ENCODE measurements around the gene SORCS2.

SORCS2 gene

DNA sequence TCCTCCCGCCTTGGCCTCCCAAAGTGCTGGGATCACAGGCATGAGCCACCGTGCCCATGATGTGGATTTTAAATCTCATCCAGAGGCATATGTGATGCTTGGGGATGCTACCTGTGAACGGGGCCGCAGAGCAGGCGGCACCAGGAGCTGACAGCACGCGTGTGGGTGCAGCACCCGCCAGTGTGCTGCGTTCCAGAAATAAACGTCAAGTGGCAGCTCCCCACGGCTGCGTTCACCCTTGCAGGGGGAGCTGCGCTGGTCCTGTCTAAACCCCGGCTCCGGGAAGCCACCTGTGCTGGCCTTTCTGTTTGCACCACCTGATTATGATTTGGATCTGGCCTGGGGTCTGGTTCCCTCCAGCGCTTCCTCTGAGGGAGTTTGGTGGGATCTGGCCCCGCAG is 77.8 kb downstream of the SORCS2 start:
- no peak for DNase-seq (ENCODE audit: low spot score)

GRCh38 chr4:7272404-7272803 is 80.1 kb downstream of the SORCS2 start:
- no peak for DNase-seq (ENCODE audit: low spot score)

- no peak for DNase-seq (ENCODE audit: low spot score)
These were observed 81.5 kb downstream of the SORCS2 start for GRCh38 chr4:7273738-7274297.

DNA sequence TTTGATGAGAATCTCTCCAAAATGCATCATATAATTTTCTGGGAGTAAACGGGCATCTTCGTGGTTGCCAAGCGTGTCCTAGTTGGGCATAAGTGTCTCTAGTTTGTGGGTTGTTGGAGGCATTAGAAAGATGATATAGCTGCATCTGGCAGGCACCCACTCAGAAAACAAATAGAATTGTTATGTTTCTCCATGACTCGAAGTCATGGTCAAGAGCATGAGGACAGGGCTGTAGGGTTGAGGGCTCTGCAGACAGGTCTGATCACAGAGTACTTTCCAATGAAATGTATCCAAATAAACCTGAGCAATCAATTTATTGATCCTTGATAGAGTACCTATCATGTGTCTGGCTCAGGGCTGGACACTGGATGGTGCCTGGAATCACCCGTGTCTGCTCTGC is 82.7 kb downstream of the SORCS2 start:
- no peak for DNase-seq (ENCODE audit: low spot score)

- no peak for DNase-seq (ENCODE audit: low spot score)
These were observed 83.3 kb downstream of the SORCS2 start for GRCh38 chr4:7275490-7276154.

GRCh38 chr4:7276515-7276914 is 84.2 kb downstream of the SORCS2 start:
- no peak for DNase-seq (ENCODE audit: low spot score)

DNA sequence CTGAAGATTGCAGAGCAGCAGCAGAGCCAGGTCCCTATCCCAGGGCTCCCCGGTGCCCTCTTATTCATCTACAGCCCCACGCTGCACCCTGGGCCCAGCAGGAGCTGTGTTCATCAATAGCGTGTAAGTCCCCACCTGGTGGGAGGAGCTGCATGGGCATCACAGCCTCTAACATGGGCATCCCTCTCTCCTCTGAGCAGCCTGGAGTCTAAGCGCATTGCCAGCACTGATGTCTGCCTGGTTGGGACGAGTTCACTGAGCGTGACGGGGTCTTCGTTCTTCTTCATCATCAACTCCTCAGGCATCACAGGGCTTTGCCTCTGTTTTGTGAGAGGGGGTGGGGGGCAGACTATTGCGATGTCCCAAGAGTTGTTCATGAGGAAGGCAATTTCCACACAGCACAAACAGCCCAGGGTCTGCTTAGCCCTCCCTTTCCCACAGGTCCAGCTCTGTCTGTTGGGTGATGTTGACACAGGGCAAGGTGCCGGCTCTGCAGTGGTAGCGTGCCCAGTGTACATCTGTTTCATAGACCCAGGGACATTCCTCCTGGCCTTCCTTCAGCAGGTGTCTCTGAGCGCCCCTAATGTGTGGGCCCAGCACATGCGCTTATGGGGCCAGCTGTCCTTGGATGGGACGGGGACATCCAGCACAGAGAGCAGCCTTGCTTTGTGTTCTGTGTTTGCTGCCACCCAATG is 85.9 kb downstream of the SORCS2 start:
- DNase-seq (ENCODE audit: low spot score): no peak

DNA sequence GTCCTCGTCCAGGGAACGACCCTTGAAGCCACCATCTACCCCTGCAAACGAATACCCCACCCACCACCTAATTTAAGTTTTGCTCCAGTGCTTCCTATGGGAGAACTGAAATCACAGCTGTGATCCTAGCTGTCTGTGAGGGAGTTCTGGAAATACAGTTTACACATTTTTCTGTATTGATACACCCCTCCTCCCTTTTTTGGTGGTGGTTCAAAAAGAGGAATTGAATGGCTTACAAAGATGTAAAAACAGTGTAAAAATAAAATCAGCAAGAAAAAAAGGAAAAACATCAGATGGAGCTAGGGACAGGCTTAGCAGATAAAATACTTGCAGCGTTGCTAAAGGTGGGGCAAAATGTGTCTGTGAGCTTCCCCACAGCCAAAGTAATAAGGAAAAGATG is 86.6 kb downstream of the SORCS2 start:
- DNase-seq (ENCODE audit: low spot score): no peak

DNA sequence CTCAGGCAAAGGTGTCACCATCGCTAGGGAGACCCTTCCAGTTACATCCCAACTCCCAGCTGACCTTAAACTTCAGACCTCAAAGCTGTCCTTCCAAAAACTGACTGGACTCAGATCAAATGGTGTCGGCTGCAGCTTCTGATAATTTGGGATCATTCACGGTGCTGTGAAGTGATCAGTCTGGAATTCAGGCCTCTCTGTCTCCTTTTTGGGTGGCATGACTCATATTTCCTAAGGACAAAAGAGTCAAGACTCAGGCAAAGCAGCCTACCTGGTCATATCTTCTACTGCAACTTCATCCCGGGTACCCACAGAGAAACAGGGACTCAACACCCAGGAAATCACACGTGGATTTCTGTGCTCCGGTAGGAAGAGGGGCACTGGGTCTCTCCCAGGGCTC is 87.6 kb downstream of the SORCS2 start:
- no peak for DNase-seq (ENCODE audit: low spot score)

DNA sequence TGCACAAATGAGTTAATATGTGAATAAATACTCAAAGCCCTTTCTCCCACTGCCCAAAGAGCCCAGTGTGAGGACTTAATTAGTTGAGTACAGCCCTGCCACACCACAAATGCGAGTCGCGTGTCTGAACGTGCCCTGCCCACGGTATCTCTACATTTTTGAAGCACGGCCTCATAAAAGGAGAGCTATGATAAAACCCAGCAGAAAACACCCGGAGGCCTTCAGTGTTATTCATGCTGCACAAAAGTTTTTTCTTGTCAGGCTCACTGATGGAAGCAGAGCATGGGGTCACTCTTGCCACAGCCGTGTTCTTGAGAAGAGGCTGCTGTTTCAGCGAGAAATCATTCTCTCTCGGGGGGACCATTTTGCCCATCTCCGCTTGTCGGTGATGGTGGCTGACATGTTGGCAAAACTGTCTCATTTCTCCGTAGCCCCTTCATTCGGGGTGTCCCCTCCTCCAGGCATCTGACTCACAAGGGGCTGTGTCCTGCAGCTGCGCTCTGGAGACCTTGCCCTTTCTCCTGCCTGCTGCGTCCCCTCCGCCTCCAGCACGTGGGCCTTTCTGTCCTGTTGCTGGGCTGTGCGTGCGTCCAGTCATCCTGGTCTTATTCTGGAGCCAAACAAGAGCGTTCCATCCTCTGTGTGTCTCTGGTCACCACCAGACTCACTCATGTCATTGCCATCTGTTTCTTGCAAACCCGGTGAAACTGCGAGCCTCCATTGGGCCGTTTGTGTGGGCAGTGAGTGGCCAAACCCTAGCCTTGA is 88.8 kb downstream of the SORCS2 start:
- DNase-seq (ENCODE audit: low spot score): no peak

GRCh38 chr4:7281691-7282665 is 89.6 kb downstream of the SORCS2 start:
- no peak for DNase-seq (ENCODE audit: low spot score)

GRCh38 chr4:7282786-7283440 is 90.6 kb downstream of the SORCS2 start:
- DNase-seq (ENCODE audit: low spot score): no peak

GRCh38 chr4:7285244-7286094 is 93.1 kb downstream of the SORCS2 start:
- no peak for DNase-seq (ENCODE audit: low spot score)

GRCh38 chr4:7286170-7286569 is 93.8 kb downstream of the SORCS2 start:
- DNase-seq (ENCODE audit: low spot score): no peak

DNA sequence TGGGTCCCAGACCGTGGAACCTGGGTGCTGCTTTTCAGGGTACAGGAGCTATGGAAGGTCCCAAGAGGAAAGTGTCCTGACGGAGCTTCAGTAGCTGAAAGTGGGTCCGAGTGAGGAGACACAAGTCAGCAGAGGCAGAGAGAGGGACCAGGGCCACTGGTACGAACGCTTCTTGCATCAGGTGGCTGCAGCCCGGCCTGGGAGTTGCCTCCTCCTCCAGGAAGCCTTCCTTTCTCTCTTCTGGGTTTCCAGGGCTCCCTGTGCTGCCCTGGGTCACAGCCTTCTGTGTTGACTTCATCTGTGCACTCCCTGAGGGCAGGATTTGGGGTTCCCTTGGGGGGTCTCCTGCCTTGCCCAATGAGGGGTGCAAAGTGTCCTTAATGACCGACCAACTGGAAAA is 94.5 kb downstream of the SORCS2 start:
- DNase-seq (ENCODE audit: low spot score): no peak

- DNase-seq (ENCODE audit: low spot score): no peak
These were observed 95.1 kb downstream of the SORCS2 start for GRCh38 chr4:7287274-7287917.

DNA sequence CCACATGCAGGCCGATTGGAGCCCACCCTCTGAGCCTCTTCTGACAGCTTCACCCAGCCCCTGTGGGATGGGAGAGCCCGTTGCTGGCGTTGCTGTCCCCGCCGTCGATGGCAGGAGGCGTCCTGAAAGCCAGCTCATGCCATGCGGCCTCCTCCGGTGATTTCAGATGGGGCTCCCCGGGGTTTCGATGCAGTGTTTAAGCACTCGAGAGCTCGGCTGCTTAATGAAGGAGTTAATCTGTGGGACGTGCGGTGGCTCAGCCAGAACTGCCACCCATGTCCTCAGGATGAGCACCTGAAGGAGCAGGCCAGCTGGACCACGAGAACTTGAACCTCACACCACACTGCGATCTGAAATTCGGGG is 95.6 kb downstream of the SORCS2 start:
- DNase-seq (ENCODE audit: low spot score): no peak

GRCh38 chr4:7288751-7289523 is 96.6 kb downstream of the SORCS2 start:
- no peak for DNase-seq (ENCODE audit: low spot score)

GRCh38 chr4:7289589-7289988 is 97.3 kb downstream of the SORCS2 start:
- no peak for DNase-seq (ENCODE audit: low spot score)

Measured in kidney capillary endothelial cell (primary cell).